ENCODE results near the gene CD38. TPM values are rescaled to one million over a fixed set of nuclear protein-coding genes. Genes with fewer than 3 reads are reported as not detected.
"Not testable (repeated sequence)": the region's sequence is repeated elsewhere in the genome, so short reads cannot be mapped to it uniquely, and the experiment has no call there.

Gene CD38
- total and polyA plus RNA-seq, 4 donors, result 0.20 to 9.3 (median 4.3) TPM

GRCh38 chr4:15837591-15837990, 59.5 kb downstream of the CD38 start:
- Histone ChIP-seq H3K36me3 (ENCODE audit: control insufficient read depth in 1 of 2, insufficient read depth in 2 of 2, low read length in 1 of 2) (no peaks in the 10 kb centered on the region), H3K27me3 (ENCODE audit: control insufficient read depth in 1 of 2, insufficient read depth in 2 of 2, low read length in 1 of 2) (no peaks in the 10 kb centered on the region), H3K9me3 (ENCODE audit: control insufficient read depth, low read length) (no peaks in the 10 kb centered on the region), H3K27ac (ENCODE audit: low read depth in 1 of 2, low read length in 2 of 2) (no peak overlapping the region), H3K4me1 (ENCODE audit: control insufficient read depth in 1 of 2, insufficient read depth in 2 of 2, low read length in 2 of 2) (no peaks in the 10 kb centered on the region), H3K4me3 (ENCODE audit: low read length in 2 of 2) (no peak overlapping the region)
- no peak for DNase-seq
- ATAC-seq (ENCODE audit: low FRiP score), result no peak
- intact Hi-C loops (cut with DNase I), result no loop called here
- 73 to 78% methylated on average over 1 of the region's 1 CpG for WGBS, 2 donors

DNA sequence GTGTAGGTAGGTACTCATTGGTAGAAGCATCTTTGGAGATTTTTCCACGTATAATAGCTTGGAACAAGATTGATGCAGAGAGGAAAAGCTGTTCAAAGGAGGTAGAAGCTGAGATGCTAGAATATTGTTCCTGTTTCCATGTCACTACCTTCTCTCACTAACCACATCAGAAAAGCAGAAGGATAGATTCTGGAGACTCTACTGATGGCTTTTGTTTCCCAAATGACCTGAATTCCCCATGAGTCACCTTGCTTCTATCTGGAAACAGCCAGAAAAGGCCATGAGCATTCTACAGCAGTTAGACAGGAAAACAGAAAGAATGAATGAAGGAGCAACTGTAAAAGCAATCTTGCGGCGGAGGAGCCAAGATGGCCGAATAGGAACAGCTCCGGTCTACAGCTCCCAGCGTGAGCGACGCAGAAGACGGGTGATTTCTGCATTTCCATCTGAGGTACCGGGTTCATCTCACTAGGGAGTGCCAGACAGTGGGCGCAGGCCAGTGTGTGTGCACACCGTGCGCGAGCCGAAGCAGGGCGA, 63.1 kb downstream of the CD38 start:
- 93 to 94% methylated on average over 9 of the region's 16 CpGs for WGBS, 2 donors
- H3K27ac ChIP-seq (ENCODE audit: low read depth in 1 of 2, low read length in 2 of 2); H3K9me3 ChIP-seq (ENCODE audit: control insufficient read depth, low read length); ATAC-seq (ENCODE audit: low FRiP score); H3K4me3 ChIP-seq (ENCODE audit: low read length in 2 of 2); DNase-seq; H3K36me3 ChIP-seq (ENCODE audit: control insufficient read depth in 1 of 2, insufficient read depth in 2 of 2, low read length in 1 of 2); H3K4me1 ChIP-seq (ENCODE audit: control insufficient read depth in 1 of 2, insufficient read depth in 2 of 2, low read length in 2 of 2); intact Hi-C loops (cut with DNase I); H3K27me3 ChIP-seq (ENCODE audit: control insufficient read depth in 1 of 2, insufficient read depth in 2 of 2, low read length in 1 of 2): not testable (repeated sequence)

- H3K4me1 ChIP-seq (ENCODE audit: control insufficient read depth in 1 of 2, insufficient read depth in 2 of 2, low read length in 2 of 2), result peaks cover 0 to 3% of the 10 kb centered on the region in 2 donors
- H3K36me3 ChIP-seq (ENCODE audit: control insufficient read depth in 1 of 2, insufficient read depth in 2 of 2, low read length in 1 of 2), result no peaks in the 10 kb centered on the region
- H3K4me3 ChIP-seq (ENCODE audit: low read length in 2 of 2), result no peak overlapping the region
- no peaks in the 10 kb centered on the region for H3K27me3 ChIP-seq (ENCODE audit: control insufficient read depth in 1 of 2, insufficient read depth in 2 of 2, low read length in 1 of 2)
- DNase-seq (no peak), ATAC-seq (ENCODE audit: low FRiP score) (no peak)
- intact Hi-C loops (cut with DNase I), result no loop called here
- H3K9me3 ChIP-seq (ENCODE audit: control insufficient read depth, low read length), result no peaks in the 10 kb centered on the region
- H3K27ac ChIP-seq (ENCODE audit: low read depth in 1 of 2, low read length in 2 of 2), result no peak overlapping the region
- 93 to 96% methylated on average over 2 of the region's 2 CpGs for WGBS, 2 donors
Measured at GRCh38 chr4:15847746-15848145, 69.6 kb downstream of the CD38 start.

GRCh38 chr4:15848191-15848842, 70.2 kb downstream of the CD38 start:
- ATAC-seq (ENCODE audit: low FRiP score), result no peak
- Histone ChIP-seq H3K9me3 (ENCODE audit: control insufficient read depth, low read length) (no peaks in the 10 kb centered on the region), H3K27me3 (ENCODE audit: control insufficient read depth in 1 of 2, insufficient read depth in 2 of 2, low read length in 1 of 2) (no peaks in the 10 kb centered on the region), H3K4me1 (ENCODE audit: control insufficient read depth in 1 of 2, insufficient read depth in 2 of 2, low read length in 2 of 2) (peaks cover 0 to 3% of the 10 kb centered on the region in 2 donors), H3K36me3 (ENCODE audit: control insufficient read depth in 1 of 2, insufficient read depth in 2 of 2, low read length in 1 of 2) (no peaks in the 10 kb centered on the region), H3K27ac (ENCODE audit: low read depth in 1 of 2, low read length in 2 of 2) (no peak overlapping the region), H3K4me3 (ENCODE audit: low read length in 2 of 2) (no peak overlapping the region)
- no peak for DNase-seq
- intact Hi-C loops (cut with DNase I), result no loop called here
- WGBS, 2 donors, result 81 to 87% methylated on average over 10 of the region's 10 CpGs

- intact Hi-C loops (cut with DNase I), result no loop called here
- WGBS, 2 donors, result 32 to 37% methylated on average over 6 of the region's 6 CpGs
- no peak for ATAC-seq (ENCODE audit: low FRiP score)
Measured at GRCh38 chr4:15851969-15852368, 73.8 kb downstream of the CD38 start.

GRCh38 chr4:15852524-15852923, 74.4 kb downstream of the CD38 start:
- no peak overlapping the region for H3K27ac ChIP-seq (ENCODE audit: low read depth in 1 of 2, low read length in 2 of 2)
- peaks cover 0 to 3% of the 10 kb centered on the region in 2 donors for H3K4me1 ChIP-seq (ENCODE audit: control insufficient read depth in 1 of 2, insufficient read depth in 2 of 2, low read length in 2 of 2)
- DNase-seq, result no peak
- H3K9me3 ChIP-seq (ENCODE audit: control insufficient read depth, low read length), result no peaks in the 10 kb centered on the region
- H3K36me3 ChIP-seq (ENCODE audit: control insufficient read depth in 1 of 2, insufficient read depth in 2 of 2, low read length in 1 of 2), result no peaks in the 10 kb centered on the region
- no peak for ATAC-seq (ENCODE audit: low FRiP score)
- 29 to 43% methylated on average over 7 to 9 of the region's 9 CpGs for WGBS, 2 donors
- H3K27me3 ChIP-seq (ENCODE audit: control insufficient read depth in 1 of 2, insufficient read depth in 2 of 2, low read length in 1 of 2), result no peaks in the 10 kb centered on the region
- H3K4me3 ChIP-seq (ENCODE audit: low read length in 2 of 2), result no peak overlapping the region
- intact Hi-C loops (cut with DNase I), result no loop called here

More at GRCh38 chr4:15851969-15852368, 73.8 kb downstream of the CD38 start:
- H3K4me1 ChIP-seq (ENCODE audit: control insufficient read depth in 1 of 2, insufficient read depth in 2 of 2, low read length in 2 of 2), result peaks cover 0 to 3% of the 10 kb centered on the region in 2 donors
- no peaks in the 10 kb centered on the region for H3K36me3 ChIP-seq (ENCODE audit: control insufficient read depth in 1 of 2, insufficient read depth in 2 of 2, low read length in 1 of 2)
- H3K27ac ChIP-seq (ENCODE audit: low read depth in 1 of 2, low read length in 2 of 2), result no peak overlapping the region
- no peak overlapping the region for H3K4me3 ChIP-seq (ENCODE audit: low read length in 2 of 2)
- H3K27me3 ChIP-seq (ENCODE audit: control insufficient read depth in 1 of 2, insufficient read depth in 2 of 2, low read length in 1 of 2), result no peaks in the 10 kb centered on the region
- H3K9me3 ChIP-seq (ENCODE audit: control insufficient read depth, low read length), result no peaks in the 10 kb centered on the region
- DNase-seq, result no peak

DNA sequence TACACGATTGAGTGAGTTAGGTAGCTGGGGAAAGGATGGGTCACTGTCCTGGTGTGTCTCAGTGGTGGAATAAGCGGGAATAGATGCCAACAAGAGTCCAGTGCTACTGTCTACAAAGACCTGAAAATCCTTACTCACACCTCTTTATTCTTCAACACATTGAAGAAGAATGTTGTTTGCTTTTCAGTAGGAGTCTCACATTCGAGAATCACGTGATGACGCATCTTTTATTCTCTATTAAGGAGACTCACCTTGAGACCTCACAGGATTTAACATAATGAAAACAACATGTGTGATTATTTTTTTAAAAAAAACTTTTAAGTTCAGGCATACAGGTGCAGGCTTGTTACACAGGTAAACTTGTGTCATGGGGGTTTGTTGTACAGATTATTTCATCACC, 75.2 kb downstream of the CD38 start:
- H3K27ac ChIP-seq (ENCODE audit: low read depth in 1 of 2, low read length in 2 of 2), result no peak overlapping the region
- H3K36me3 ChIP-seq (ENCODE audit: control insufficient read depth in 1 of 2, insufficient read depth in 2 of 2, low read length in 1 of 2), result no peaks in the 10 kb centered on the region
- ATAC-seq (ENCODE audit: low FRiP score) (no peak), DNase-seq (no peak)
- intact Hi-C loops (cut with DNase I), result no loop called here
- WGBS, 2 donors, result 87 to 89% methylated on average over 5 of the region's 5 CpGs
- H3K4me1 ChIP-seq (ENCODE audit: control insufficient read depth in 1 of 2, insufficient read depth in 2 of 2, low read length in 2 of 2), result no peaks in the 10 kb centered on the region
- no peaks in the 10 kb centered on the region for H3K9me3 ChIP-seq (ENCODE audit: control insufficient read depth, low read length)
- H3K27me3 ChIP-seq (ENCODE audit: control insufficient read depth in 1 of 2, insufficient read depth in 2 of 2, low read length in 1 of 2), result no peaks in the 10 kb centered on the region
- H3K4me3 ChIP-seq (ENCODE audit: low read length in 2 of 2), result no peak overlapping the region

- no peak overlapping the region for H3K4me3 ChIP-seq (ENCODE audit: low read length in 2 of 2)
- DNase-seq, result peak in 1 of 2 donors; percentile 54
- 53 to 54% methylated on average over 7 of the region's 7 CpGs for WGBS, 2 donors
Measured at GRCh38 chr4:15855804-15856475, 77.8 kb downstream of the CD38 start.

GRCh38 chr4:15861198-15861597, 83.1 kb downstream of the CD38 start:
- intact Hi-C loops (cut with DNase I); H3K27me3 ChIP-seq (ENCODE audit: control insufficient read depth in 1 of 2, insufficient read depth in 2 of 2, low read length in 1 of 2); ATAC-seq (ENCODE audit: low FRiP score); H3K27ac ChIP-seq (ENCODE audit: low read depth in 1 of 2, low read length in 2 of 2); H3K9me3 ChIP-seq (ENCODE audit: control insufficient read depth, low read length); H3K36me3 ChIP-seq (ENCODE audit: control insufficient read depth in 1 of 2, insufficient read depth in 2 of 2, low read length in 1 of 2); DNase-seq; H3K4me3 ChIP-seq (ENCODE audit: low read length in 2 of 2); H3K4me1 ChIP-seq (ENCODE audit: control insufficient read depth in 1 of 2, insufficient read depth in 2 of 2, low read length in 2 of 2): not testable (repeated sequence)
- WGBS, 2 donors, result 45 to 63% methylated on average over 4 of the region's 4 CpGs

More at GRCh38 chr4:15855804-15856475, 77.8 kb downstream of the CD38 start:
- no peak for ATAC-seq (ENCODE audit: low FRiP score)
- no peak overlapping the region for H3K27ac ChIP-seq (ENCODE audit: low read depth in 1 of 2, low read length in 2 of 2)
- intact Hi-C loops (cut with DNase I), result no loop called here
- no peaks in the 10 kb centered on the region for H3K4me1 ChIP-seq (ENCODE audit: control insufficient read depth in 1 of 2, insufficient read depth in 2 of 2, low read length in 2 of 2)
- no peaks in the 10 kb centered on the region for H3K36me3 ChIP-seq (ENCODE audit: control insufficient read depth in 1 of 2, insufficient read depth in 2 of 2, low read length in 1 of 2)
- H3K9me3 ChIP-seq (ENCODE audit: control insufficient read depth, low read length), result no peaks in the 10 kb centered on the region
- H3K27me3 ChIP-seq (ENCODE audit: control insufficient read depth in 1 of 2, insufficient read depth in 2 of 2, low read length in 1 of 2), result no peaks in the 10 kb centered on the region
